Esophagus squamous epithelium (tissue), 5 donors: Measurements from ENCODE around the gene RSPO4. TPM values are rescaled to one million over a fixed set of nuclear protein-coding genes. Genes with fewer than 3 reads are reported as not detected.

Experiments
- DNase-seq: peaks from one replicate; lab custom pipeline; 2025; lab: John Stamatoyannopoulos, UW
- H3K27ac ChIP-seq, 4 donors: fragments of 200-600 bp; sonication (generic); one replicate each; pipeline ENCODE4 v1.5.1; 2016 to 2019; ENCODE audit warnings: mild to moderate bottlenecking in 1 of 4
- H3K27me3 ChIP-seq, 4 donors: fragments of 200-600 bp; sonication (generic); 1 replicate in 3 of 4; 2 replicates in 1 of 4; pipeline versions ENCODE4 v1.5.1 to v1.6.0; 2017 to 2021; ENCODE audit warnings: antibody characterized with exemption in 1 of 4
- H3K36me3 ChIP-seq, 3 donors: fragments of 200-600 bp; sonication (generic); one replicate each; pipeline ENCODE4 v1.5.1; 2016 to 2019
- H3K4me1 ChIP-seq, 3 donors: fragments of 200-600 bp; sonication (generic); one replicate each; pipeline ENCODE4 v1.5.1; 2017 to 2019
- H3K4me3 ChIP-seq, 4 donors: fragments of 200-600 bp; sonication (generic); 1 replicate in 3 of 4; 2 replicates in 1 of 4; pipeline ENCODE4 v1.5.1; 2016 to 2019; ENCODE audit warnings: mild to moderate bottlenecking in 2 of 4, moderate library complexity in 1 of 4
- H3K9me3 ChIP-seq, 3 donors: fragments of 200-600 bp; sonication (generic); one replicate each; pipeline ENCODE4 v1.5.1; 2016 to 2019
- POLR2A ChIP-seq, 4 donors: fragments of 450-650 bp; IDR thresholded peaks; one replicate each; pipeline ENCODE4 v1.6.1; 2017; ENCODE audit warnings: antibody characterized with exemption in 4 of 4, mild to moderate bottlenecking in 4 of 4, moderate library complexity in 3 of 4
- WGBS, 2 donors: methylation state at CpG; one replicate each; pipeline ENCODE4 v1.1.5; 2018; 5-methylcytosine and 5-hydroxymethylcytosine counted together
- intact Hi-C: fragments of 100-400 bp; cut with DNase I; formaldehyde crosslinking; loops from one replicate; pipeline ENCODE4 v1.15.0; 2022
- total RNA-seq, 4 donors: library from RNA; depleted of rRNA; stranded (reverse); fragments of >200 nt; gene quantifications; one replicate each; pipeline ENCODE4 v1.1.0, GENCODE V29; 2016
- TF ChIP-seq, protein P1 (sequence below), 6 experiments: fragments of 450-650 bp in 4 of 6; fragments of 200-600 bp in 2 of 6; sonication (generic) in 2 of 6; IDR thresholded peaks; one replicate each; pipeline ENCODE4 v1.5.1; 2016 to 2019; ENCODE audit warnings: antibody characterized with exemption in 6 of 6, mild to moderate bottlenecking in 4 of 6, moderate library complexity in 4 of 6
- donor health status: DM: yes; HTN: yes; CAD: no.

RSPO4 gene
- total RNA-seq, 4 donors from 2014 or later, result 0.18 to 0.23 (median 0.19) TPM; not detected in 1

- TF ChIP-seq POLR2A (IDR thresholded peaks at IDR 0.05), result no peak
- TF ChIP-seq, protein P1, sequence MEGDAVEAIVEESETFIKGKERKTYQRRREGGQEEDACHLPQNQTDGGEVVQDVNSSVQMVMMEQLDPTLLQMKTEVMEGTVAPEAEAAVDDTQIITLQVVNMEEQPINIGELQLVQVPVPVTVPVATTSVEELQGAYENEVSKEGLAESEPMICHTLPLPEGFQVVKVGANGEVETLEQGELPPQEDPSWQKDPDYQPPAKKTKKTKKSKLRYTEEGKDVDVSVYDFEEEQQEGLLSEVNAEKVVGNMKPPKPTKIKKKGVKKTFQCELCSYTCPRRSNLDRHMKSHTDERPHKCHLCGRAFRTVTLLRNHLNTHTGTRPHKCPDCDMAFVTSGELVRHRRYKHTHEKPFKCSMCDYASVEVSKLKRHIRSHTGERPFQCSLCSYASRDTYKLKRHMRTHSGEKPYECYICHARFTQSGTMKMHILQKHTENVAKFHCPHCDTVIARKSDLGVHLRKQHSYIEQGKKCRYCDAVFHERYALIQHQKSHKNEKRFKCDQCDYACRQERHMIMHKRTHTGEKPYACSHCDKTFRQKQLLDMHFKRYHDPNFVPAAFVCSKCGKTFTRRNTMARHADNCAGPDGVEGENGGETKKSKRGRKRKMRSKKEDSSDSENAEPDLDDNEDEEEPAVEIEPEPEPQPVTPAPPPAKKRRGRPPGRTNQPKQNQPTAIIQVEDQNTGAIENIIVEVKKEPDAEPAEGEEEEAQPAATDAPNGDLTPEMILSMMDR (IDR thresholded peaks at IDR 0.05), result peak in 1 of 6 experiments; percentile 26
- 64 to 80% methylated on average over 1 of the region's 1 CpG for WGBS, 2 donors
- H3K4me3 ChIP-seq, result no peak overlapping the region
- intact Hi-C loops, result no loop called here
- no peaks in the 10 kb centered on the region for H3K9me3 ChIP-seq
- peaks cover 0 to 75% (median 0%) of the 10 kb centered on the region in 4 donors for H3K27me3 ChIP-seq
- no peak for DNase-seq
- no peaks in the 10 kb centered on the region for H3K36me3 ChIP-seq
- peaks cover 0 to 6% (median 0%) of the 10 kb centered on the region in 3 donors for H3K4me1 ChIP-seq
- H3K27ac ChIP-seq, result no peak overlapping the region
Observed at GRCh38 chr20:957544-957943, 44.6 kb downstream of the RSPO4 start.

DNA sequence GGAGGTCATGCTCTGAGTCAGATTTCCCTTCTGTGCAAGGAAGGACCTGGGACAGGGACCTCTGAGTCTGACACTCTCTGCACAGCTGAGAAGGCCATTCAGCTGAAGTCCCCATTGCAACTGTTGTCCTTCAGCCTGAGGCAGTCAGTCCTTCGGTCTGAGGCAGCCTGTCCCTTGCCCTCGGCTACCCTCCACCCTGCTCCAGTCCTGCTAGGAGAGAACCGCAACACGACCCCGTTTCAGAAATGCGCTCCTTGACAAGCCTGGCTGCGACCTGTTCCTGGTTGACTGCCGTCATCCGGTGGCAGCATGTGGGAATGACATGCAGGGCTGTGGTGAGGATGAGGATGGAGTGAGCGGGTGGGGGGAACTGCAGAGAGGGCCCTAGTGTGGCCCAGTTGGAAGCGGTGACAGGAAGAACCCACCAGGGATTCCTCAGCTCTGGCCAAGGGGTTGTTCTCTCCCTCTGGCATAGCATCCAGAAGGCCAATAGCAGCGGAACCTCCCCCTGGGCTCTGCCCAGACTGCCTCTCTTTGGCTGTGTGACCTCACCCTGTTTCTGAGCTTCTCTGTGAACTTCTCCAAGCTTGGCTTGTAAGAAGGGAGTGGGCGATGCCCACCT, 45.7 kb downstream of the RSPO4 start:
- WGBS, 2 donors, result 0 to 6% methylated on average over 3 to 7 of the region's 13 CpGs
- Histone ChIP-seq H3K27ac (no peak overlapping the region), H3K27me3 (peaks cover 0 to 68% (median 0%) of the 10 kb centered on the region in 4 donors), H3K4me3 (no peak overlapping the region), H3K36me3 (no peaks in the 10 kb centered on the region), H3K4me1 (peaks cover 0 to 6% (median 0%) of the 10 kb centered on the region in 3 donors), H3K9me3 (no peaks in the 10 kb centered on the region)
- TF ChIP-seq, protein P1 (IDR thresholded peaks at IDR 0.05), result peak; percentile 93 to 98 (median 97)
- TF ChIP-seq POLR2A (IDR thresholded peaks at IDR 0.05), result no peak
- peak; percentile 3 for DNase-seq
- intact Hi-C loops, result no loop called here

DNA sequence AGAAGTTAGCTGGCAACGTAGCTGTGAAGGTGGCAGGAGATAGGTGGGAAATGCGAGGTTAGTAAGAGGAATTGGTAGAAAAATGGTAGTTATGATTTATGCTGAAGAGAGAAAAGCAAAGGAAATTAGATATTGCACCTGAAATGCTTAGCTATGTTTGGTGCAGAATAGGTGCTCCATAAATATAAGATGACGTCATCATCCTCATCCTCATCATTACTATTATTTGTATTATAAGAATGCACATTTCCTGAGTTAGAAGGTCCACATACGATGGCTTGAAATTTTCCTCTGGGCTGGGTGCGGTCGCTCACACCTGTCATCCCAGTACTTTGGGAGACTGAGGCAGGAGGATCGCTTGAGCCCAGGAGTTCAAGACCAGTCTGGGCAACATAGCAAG, 46.5 kb downstream of the RSPO4 start:
- intact Hi-C loops, result no loop called here
- no peak for DNase-seq

DNA sequence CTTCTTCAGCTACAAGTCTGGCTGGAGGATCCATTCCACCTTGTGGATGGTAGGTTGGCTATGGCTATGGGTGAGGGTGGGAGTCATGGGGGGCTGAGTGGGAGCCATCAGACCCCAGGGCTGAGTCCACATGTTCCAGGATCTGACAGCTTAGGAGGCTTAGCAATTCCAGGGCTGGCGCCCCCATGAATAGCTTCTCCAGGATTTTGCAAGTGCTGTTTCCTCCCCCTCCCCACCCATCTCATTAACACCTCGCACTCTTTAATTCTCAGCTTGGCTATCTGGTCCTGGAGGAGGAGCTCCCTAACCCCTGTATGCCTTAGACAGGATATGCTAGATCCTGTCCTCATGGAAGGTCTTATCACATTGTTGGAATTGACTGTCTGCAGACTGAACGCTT, 47.0 kb downstream of the RSPO4 start:
- no peaks in the 10 kb centered on the region for H3K9me3 ChIP-seq
- intact Hi-C loops, result no loop called here
- DNase-seq, result no peak
- no peak overlapping the region for H3K27ac ChIP-seq
- no peak for TF ChIP-seq POLR2A (IDR thresholded peaks at IDR 0.05)
- TF ChIP-seq, protein P1 (IDR thresholded peaks at IDR 0.05), result no peak
- peaks cover 0 to 63% (median 0%) of the 10 kb centered on the region in 4 donors for H3K27me3 ChIP-seq
- H3K36me3 ChIP-seq, result no peaks in the 10 kb centered on the region
- 58 to 89% methylated on average over 1 to 3 of the region's 3 CpGs for WGBS, 2 donors
- H3K4me3 ChIP-seq, result no peak overlapping the region
- peaks cover 0 to 6% (median 0%) of the 10 kb centered on the region in 3 donors for H3K4me1 ChIP-seq

More for the DNA sequence above, 46.5 kb downstream of the RSPO4 start:
- no peaks in the 10 kb centered on the region for H3K36me3 ChIP-seq
- H3K27me3 ChIP-seq, result peaks cover 0 to 68% (median 0%) of the 10 kb centered on the region in 4 donors
- no peak overlapping the region for H3K27ac ChIP-seq
- no peaks in the 10 kb centered on the region for H3K9me3 ChIP-seq
- H3K4me1 ChIP-seq, result peaks cover 0 to 6% (median 0%) of the 10 kb centered on the region in 3 donors
- 76 to 81% methylated on average over 7 of the region's 7 CpGs for WGBS, 2 donors
- TF ChIP-seq, protein P1 (IDR thresholded peaks at IDR 0.05), result no peak
- no peak for TF ChIP-seq POLR2A (IDR thresholded peaks at IDR 0.05)
- H3K4me3 ChIP-seq, result no peak overlapping the region

DNA sequence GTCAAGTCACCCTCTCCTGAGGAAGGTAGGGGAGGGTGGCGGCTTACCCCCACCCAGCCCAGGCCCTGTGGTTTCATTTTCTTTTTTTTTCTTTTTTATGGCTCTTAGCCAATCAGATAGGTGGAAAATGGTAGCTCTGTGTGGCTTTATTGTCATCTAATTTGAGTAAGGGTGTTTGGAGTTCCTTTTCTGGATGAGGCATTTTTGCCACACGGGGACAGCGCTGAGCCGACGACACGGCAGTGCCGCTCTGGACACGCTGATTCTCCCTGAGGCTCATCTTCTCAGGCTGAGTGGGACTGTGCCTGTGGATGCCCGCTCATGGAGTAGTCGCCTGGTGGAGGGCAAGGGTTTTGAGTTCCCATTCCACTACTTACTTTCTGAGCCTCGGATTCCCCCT, 48.4 kb downstream of the RSPO4 start:
- Histone ChIP-seq H3K27me3 (peaks cover 0 to 56% (median 0%) of the 10 kb centered on the region in 4 donors), H3K4me3 (no peak overlapping the region), H3K4me1 (peaks cover 0 to 6% (median 0%) of the 10 kb centered on the region in 3 donors), H3K36me3 (no peaks in the 10 kb centered on the region), H3K27ac (no peak overlapping the region), H3K9me3 (no peaks in the 10 kb centered on the region)
- 15 to 17% methylated on average over 3 to 8 of the region's 11 CpGs for WGBS, 2 donors
- no peak for TF ChIP-seq POLR2A (IDR thresholded peaks at IDR 0.05)
- TF ChIP-seq, protein P1 (IDR thresholded peaks at IDR 0.05), result peak in 3 of 6 experiments; percentile 13 to 29 (median 14)
- no peak for DNase-seq
- intact Hi-C loops, result no loop called here
